ENCODE results near the gene PLOD2. TPM values are rescaled to one million over a fixed set of nuclear protein-coding genes. Genes with fewer than 3 reads are reported as not detected.

PLOD2 gene
- total RNA-seq, 4 donors from 2014 or later = 4.4 to 11.6 (median 10.1) TPM

DNA sequence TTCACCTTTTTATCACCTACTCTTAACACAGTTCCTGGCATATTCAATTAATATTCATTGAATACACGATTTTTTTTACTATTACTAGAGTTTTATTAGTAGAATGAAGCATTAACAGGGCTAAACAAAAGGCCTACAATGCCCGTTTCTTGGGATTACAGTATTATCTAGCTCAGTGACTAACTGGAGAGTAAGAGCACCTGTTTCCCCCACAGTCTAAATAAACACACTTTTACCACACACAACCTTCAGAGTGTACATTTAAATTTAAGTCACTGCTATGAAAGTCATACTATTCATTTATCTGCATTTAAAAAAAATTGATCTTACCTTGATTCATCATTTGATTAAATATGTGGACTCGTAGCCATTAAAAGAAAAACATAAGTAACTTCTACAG is 74.8 kb downstream of the PLOD2 start:
- TF ChIP-seq POLR2A (IDR thresholded peaks at IDR 0.05) = no peak
- H3K4me3 ChIP-seq (ENCODE audit: low read depth, poor library complexity, severe bottlenecking) = no peak overlapping the region
- DNase-seq (ENCODE audit: low spot score in 2 of 2) = no peak
- 88 to 89% methylated on average over 3 of the region's 3 CpGs for WGBS, 2 donors
- intact Hi-C loops (cut with DNase I; ENCODE audit: low total_unique reads) = no loop called here

DNA sequence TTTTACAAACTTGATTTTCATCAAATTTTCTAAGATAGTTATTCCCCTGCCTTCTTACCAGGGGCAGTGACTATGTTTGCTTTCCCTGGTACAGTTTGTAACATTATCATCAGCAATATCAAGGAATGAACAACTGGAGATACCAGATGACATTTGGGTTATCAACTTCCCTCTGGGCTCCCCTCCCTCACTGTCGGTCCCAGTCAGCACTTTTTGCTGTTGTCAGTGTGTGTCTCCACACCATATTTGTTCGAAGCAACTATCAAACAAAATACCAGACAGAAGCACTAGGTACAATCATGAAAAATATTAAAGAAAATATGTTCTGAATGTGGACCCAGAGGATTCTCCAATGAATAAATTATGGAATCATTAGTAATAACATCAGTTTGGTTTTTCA is 75.3 kb downstream of the PLOD2 start:
- no peak overlapping the region for H3K4me3 ChIP-seq (ENCODE audit: low read depth, poor library complexity, severe bottlenecking)
- intact Hi-C loops (cut with DNase I; ENCODE audit: low total_unique reads) = no loop called here
- TF ChIP-seq, protein P1, sequence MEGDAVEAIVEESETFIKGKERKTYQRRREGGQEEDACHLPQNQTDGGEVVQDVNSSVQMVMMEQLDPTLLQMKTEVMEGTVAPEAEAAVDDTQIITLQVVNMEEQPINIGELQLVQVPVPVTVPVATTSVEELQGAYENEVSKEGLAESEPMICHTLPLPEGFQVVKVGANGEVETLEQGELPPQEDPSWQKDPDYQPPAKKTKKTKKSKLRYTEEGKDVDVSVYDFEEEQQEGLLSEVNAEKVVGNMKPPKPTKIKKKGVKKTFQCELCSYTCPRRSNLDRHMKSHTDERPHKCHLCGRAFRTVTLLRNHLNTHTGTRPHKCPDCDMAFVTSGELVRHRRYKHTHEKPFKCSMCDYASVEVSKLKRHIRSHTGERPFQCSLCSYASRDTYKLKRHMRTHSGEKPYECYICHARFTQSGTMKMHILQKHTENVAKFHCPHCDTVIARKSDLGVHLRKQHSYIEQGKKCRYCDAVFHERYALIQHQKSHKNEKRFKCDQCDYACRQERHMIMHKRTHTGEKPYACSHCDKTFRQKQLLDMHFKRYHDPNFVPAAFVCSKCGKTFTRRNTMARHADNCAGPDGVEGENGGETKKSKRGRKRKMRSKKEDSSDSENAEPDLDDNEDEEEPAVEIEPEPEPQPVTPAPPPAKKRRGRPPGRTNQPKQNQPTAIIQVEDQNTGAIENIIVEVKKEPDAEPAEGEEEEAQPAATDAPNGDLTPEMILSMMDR (IDR thresholded peaks at IDR 0.05) = no peak
- no peak for TF ChIP-seq POLR2A (IDR thresholded peaks at IDR 0.05)

DNA sequence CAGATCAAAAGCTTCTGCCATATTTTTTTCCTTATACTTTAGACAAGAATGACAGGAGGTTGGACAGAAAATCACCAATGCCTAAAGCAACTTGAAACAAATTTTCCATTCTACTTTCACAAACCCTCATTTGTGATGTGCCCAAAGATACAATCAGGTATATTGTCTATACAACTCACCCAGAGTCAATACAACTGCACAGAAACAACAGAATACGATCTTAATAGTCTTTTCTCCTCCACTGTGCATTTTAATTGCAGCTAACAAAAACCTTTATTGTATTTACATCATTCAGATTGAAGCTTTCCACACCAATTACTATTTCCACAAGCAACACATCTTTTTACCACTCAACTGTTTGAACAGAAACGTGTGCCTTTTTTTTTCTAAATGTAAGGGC is 80.4 kb downstream of the PLOD2 start:
- 65 to 78% methylated on average over 2 of the region's 2 CpGs for WGBS, 2 donors
- DNase-seq (ENCODE audit: low spot score in 2 of 2) = no peak
- H3K4me3 ChIP-seq (ENCODE audit: low read depth, poor library complexity, severe bottlenecking) = no peak overlapping the region
- TF ChIP-seq, protein P1 (IDR thresholded peaks at IDR 0.05) = no peak
- no peak for TF ChIP-seq POLR2A (IDR thresholded peaks at IDR 0.05)
- intact Hi-C loops (cut with DNase I; ENCODE audit: low total_unique reads) = no loop called here

More for the DNA sequence above, 75.3 kb downstream of the PLOD2 start:
- no peak for DNase-seq (ENCODE audit: low spot score in 2 of 2)
- WGBS, 2 donors = 91 to 94% methylated on average over 2 of the region's 2 CpGs

DNA sequence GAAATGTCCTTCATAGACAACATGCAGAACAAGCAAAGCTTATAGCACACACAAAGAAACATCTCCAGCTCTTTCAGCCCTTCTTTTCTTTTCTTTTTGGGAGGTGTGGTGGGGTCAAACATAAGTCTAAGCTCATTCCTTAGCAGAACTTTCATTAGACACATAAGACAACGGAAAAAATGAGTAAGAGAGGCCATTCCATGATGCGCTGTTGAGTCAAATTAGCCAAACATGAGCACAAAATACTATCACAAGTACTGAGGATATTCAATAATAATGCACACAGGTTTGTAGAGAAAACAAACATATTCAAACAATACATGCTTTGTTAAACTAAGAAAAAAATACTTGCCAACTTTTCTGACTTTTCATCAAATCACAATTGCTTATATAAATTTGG is 83.0 kb downstream of the PLOD2 start:
- no peak overlapping the region for H3K4me3 ChIP-seq (ENCODE audit: low read depth, poor library complexity, severe bottlenecking)
- no peak for DNase-seq (ENCODE audit: low spot score in 2 of 2)
- TF ChIP-seq POLR2A (IDR thresholded peaks at IDR 0.05) = no peak
- TF ChIP-seq, protein P1 (IDR thresholded peaks at IDR 0.05) = no peak
- intact Hi-C loops (cut with DNase I; ENCODE audit: low total_unique reads) = no loop called here
- 93 to 99% methylated on average over 2 of the region's 2 CpGs for WGBS, 2 donors

DNA sequence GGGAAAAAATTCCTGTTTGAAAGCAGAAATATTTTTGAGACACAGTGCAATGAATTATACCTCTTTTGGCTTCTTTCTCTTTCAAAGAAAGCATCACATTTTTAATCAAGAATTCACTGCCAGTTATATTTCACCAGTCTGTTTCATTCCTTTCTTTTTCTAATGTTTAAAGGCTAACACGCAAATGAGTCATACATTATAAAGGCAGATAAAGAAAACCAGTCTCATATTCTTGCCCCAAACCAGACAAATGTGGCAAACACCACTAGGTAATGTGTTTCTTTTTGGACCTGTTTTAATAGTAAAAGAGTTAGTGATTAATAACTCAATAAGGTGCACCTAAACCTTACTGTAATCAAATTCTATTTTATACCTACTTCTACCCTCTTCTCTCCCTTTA is 83.8 kb downstream of the PLOD2 start:
- 82 to 83% methylated on average over 1 of the region's 1 CpG for WGBS, 2 donors
- no peak for DNase-seq (ENCODE audit: low spot score in 2 of 2)
- TF ChIP-seq, protein P1 (IDR thresholded peaks at IDR 0.05) = no peak
- TF ChIP-seq POLR2A (IDR thresholded peaks at IDR 0.05) = no peak
- H3K4me3 ChIP-seq (ENCODE audit: low read depth, poor library complexity, severe bottlenecking) = no peak overlapping the region
- intact Hi-C loops (cut with DNase I; ENCODE audit: low total_unique reads) = no loop called here

DNA sequence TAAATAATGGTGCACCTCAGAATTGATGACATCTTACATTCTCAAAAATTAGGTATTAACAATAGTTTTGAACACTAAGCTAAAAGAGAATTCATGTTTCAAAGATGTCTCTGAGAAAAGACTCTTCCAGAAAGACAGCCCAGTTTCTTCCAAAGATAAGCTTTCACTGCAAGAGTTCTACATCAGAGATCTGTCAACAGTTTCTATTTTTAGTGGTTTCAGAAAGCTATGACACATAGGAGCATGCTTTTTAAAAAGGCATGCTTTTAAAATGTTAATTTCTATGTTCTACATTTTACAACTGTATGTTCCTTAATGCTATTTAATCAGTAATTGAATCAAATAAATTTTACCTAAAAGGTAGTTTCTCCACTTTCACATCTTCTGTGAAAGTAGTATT is 88.2 kb downstream of the PLOD2 start:
- intact Hi-C loops (cut with DNase I; ENCODE audit: low total_unique reads) = no loop called here
- no peak for TF ChIP-seq POLR2A (IDR thresholded peaks at IDR 0.05)
- TF ChIP-seq, protein P1 (IDR thresholded peaks at IDR 0.05) = no peak
- no peak overlapping the region for H3K4me3 ChIP-seq (ENCODE audit: low read depth, poor library complexity, severe bottlenecking)
- DNase-seq (ENCODE audit: low spot score in 2 of 2) = no peak
